ENCODE measurements around the gene MYO15A. TPM values are rescaled to one million over a fixed set of nuclear protein-coding genes. Genes with fewer than 3 reads are reported as not detected.

The MYO15A gene
- total RNA-seq, 1 donor from 2014 or later, result 1.6 TPM

GRCh38 chr17:18107061-18107790, 1.3 kb upstream of the MYO15A start:
- TF ChIP-seq, protein P1, sequence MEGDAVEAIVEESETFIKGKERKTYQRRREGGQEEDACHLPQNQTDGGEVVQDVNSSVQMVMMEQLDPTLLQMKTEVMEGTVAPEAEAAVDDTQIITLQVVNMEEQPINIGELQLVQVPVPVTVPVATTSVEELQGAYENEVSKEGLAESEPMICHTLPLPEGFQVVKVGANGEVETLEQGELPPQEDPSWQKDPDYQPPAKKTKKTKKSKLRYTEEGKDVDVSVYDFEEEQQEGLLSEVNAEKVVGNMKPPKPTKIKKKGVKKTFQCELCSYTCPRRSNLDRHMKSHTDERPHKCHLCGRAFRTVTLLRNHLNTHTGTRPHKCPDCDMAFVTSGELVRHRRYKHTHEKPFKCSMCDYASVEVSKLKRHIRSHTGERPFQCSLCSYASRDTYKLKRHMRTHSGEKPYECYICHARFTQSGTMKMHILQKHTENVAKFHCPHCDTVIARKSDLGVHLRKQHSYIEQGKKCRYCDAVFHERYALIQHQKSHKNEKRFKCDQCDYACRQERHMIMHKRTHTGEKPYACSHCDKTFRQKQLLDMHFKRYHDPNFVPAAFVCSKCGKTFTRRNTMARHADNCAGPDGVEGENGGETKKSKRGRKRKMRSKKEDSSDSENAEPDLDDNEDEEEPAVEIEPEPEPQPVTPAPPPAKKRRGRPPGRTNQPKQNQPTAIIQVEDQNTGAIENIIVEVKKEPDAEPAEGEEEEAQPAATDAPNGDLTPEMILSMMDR (IDR thresholded peaks at IDR 0.05; ENCODE audit: unreplicated experiment), result no peak
- H3K36me3 Mint-ChIP-seq (ENCODE audit: low read depth, unreplicated experiment), result peaks cover 11% of the 10 kb centered on the region
- H3K27ac Mint-ChIP-seq (ENCODE audit: unreplicated experiment), result no peak overlapping the region
- H3K4me3 Mint-ChIP-seq (ENCODE audit: unreplicated experiment), result no peak overlapping the region
- no peaks in the 10 kb centered on the region for H3K4me1 Mint-ChIP-seq (ENCODE audit: unreplicated experiment)
- peaks cover 8% of the 10 kb centered on the region for H3K27me3 Mint-ChIP-seq (ENCODE audit: unreplicated experiment)
- H3K9me3 Mint-ChIP-seq (ENCODE audit: unreplicated experiment), result no peaks in the 10 kb centered on the region
- DNase-seq (ENCODE audit: low spot score), result no peak

GRCh38 chr17:18107971-18108370, 585 bp upstream of the MYO15A start:
- Mint-ChIP-seq H3K9me3 (ENCODE audit: unreplicated experiment) (no peaks in the 10 kb centered on the region), H3K27me3 (ENCODE audit: unreplicated experiment) (peaks cover 9% of the 10 kb centered on the region), H3K27ac (ENCODE audit: unreplicated experiment) (no peak overlapping the region), H3K36me3 (ENCODE audit: low read depth, unreplicated experiment) (peaks cover 11% of the 10 kb centered on the region), H3K4me3 (ENCODE audit: unreplicated experiment) (no peak overlapping the region), H3K4me1 (ENCODE audit: unreplicated experiment) (no peaks in the 10 kb centered on the region)
- no peak for DNase-seq (ENCODE audit: low spot score)
- TF ChIP-seq, protein P1 (IDR thresholded peaks at IDR 0.05; ENCODE audit: unreplicated experiment), result no peak

GRCh38 chr17:18109935-18110485, 1.5 kb downstream of the MYO15A start:
- H3K36me3 Mint-ChIP-seq (ENCODE audit: low read depth, unreplicated experiment), result peaks cover 4% of the 10 kb centered on the region
- peaks cover 9% of the 10 kb centered on the region for H3K27me3 Mint-ChIP-seq (ENCODE audit: unreplicated experiment)
- H3K9me3 Mint-ChIP-seq (ENCODE audit: unreplicated experiment), result no peaks in the 10 kb centered on the region
- TF ChIP-seq, protein P1 (IDR thresholded peaks at IDR 0.05; ENCODE audit: unreplicated experiment), result no peak
- peaks cover 3% of the 10 kb centered on the region for H3K4me1 Mint-ChIP-seq (ENCODE audit: unreplicated experiment)
- H3K27ac Mint-ChIP-seq (ENCODE audit: unreplicated experiment), result no peak overlapping the region
- no peak overlapping the region for H3K4me3 Mint-ChIP-seq (ENCODE audit: unreplicated experiment)
- DNase-seq (ENCODE audit: low spot score), result no peak

GRCh38 chr17:18110636-18111145, 2.1 kb downstream of the MYO15A start:
- DNase-seq (ENCODE audit: low spot score), result no peak
- H3K27me3 Mint-ChIP-seq (ENCODE audit: unreplicated experiment), result peaks cover 9% of the 10 kb centered on the region
- no peak overlapping the region for H3K4me3 Mint-ChIP-seq (ENCODE audit: unreplicated experiment)
- H3K9me3 Mint-ChIP-seq (ENCODE audit: unreplicated experiment), result no peaks in the 10 kb centered on the region
- peaks cover 3% of the 10 kb centered on the region for H3K4me1 Mint-ChIP-seq (ENCODE audit: unreplicated experiment)
- H3K27ac Mint-ChIP-seq (ENCODE audit: unreplicated experiment), result no peak overlapping the region
- TF ChIP-seq, protein P1 (IDR thresholded peaks at IDR 0.05; ENCODE audit: unreplicated experiment), result no peak
- H3K36me3 Mint-ChIP-seq (ENCODE audit: low read depth, unreplicated experiment), result peaks cover 4% of the 10 kb centered on the region
